ENCODE measurements around the gene CHODL.

The CHODL gene

GRCh38 chr21:18253221-18253620, 8.6 kb downstream of the CHODL start:
- CTCF ChIA-PET = interaction anchor here (1.3 kb wide), 1 partner anchor 212 kb away, joined by 3 read pairs; no protein-coding TSS in a partner anchor
- TF ChIP-seq TRIM28 (IDR thresholded peaks at IDR 0.05; ENCODE audit: borderline replicate concordance, low read length) = no peak
- no peak for TF ChIP-seq TCF7L2 (IDR thresholded peaks at IDR 0.05; ENCODE audit: borderline replicate concordance, low read depth, low read length)
- no peak for TF ChIP-seq ZNF174 (tag by site-specific recombination; IDR thresholded peaks at IDR 0.05)
- TF ChIP-seq KLF8 (tag by site-specific recombination; IDR thresholded peaks at IDR 0.05) = no peak
- TF ChIP-seq ZNF341 (tag by site-specific recombination; IDR thresholded peaks at IDR 0.05; ENCODE audit: low read depth) = no peak
- no peak for TF ChIP-seq ZNF248 (tag by site-specific recombination; IDR thresholded peaks at IDR 0.05)
- no peak for TF ChIP-seq ZNF112 (tag by site-specific recombination; IDR thresholded peaks at IDR 0.05)
- TF ChIP-seq KLF7 (tag by site-specific recombination; IDR thresholded peaks at IDR 0.05; ENCODE audit: borderline replicate concordance) = no peak
- TF ChIP-seq ZSCAN18 (tag by site-specific recombination; IDR thresholded peaks at IDR 0.05) = no peak
- TF ChIP-seq ZBTB44 (tag by site-specific recombination; IDR thresholded peaks at IDR 0.05) = no peak
- TF ChIP-seq ZNF10 (tag by site-specific recombination; IDR thresholded peaks at IDR 0.05) = no peak
- no peak for TF ChIP-seq ZNF518A (tag by site-specific recombination; conservative IDR thresholded peaks at IDR 0.05; ENCODE audit: low read depth)
- TF ChIP-seq OVOL3 (tag by site-specific recombination; IDR thresholded peaks at IDR 0.05) = no peak
- TF ChIP-seq ZNF37A (tag by site-specific recombination; IDR thresholded peaks at IDR 0.05) = no peak
- no peak for TF ChIP-seq ZBTB21 (tag by site-specific recombination; IDR thresholded peaks at IDR 0.05)
- no peak for TF ChIP-seq KLF1 (tag by site-specific recombination; IDR thresholded peaks at IDR 0.05)
- no peak for TF ChIP-seq ZNF530 (tag by site-specific recombination; IDR thresholded peaks at IDR 0.05; ENCODE audit: low read depth)
- TF ChIP-seq BCL11A (tag by site-specific recombination; IDR thresholded peaks at IDR 0.05; ENCODE audit: low read depth) = no peak
- TF ChIP-seq WT1 (tag by site-specific recombination; IDR thresholded peaks at IDR 0.05) = no peak
- no peak for TF ChIP-seq ZNF24 (tag by site-specific recombination; IDR thresholded peaks at IDR 0.05)

GRCh38 chr21:18253799-18254198, 9.2 kb downstream of the CHODL start:
- no peak for TF ChIP-seq PATZ1 (tag by site-specific recombination; IDR thresholded peaks at IDR 0.05)
- ChIA-PET CTCF (no interaction called here), POLR2A (no interaction called here)

More at GRCh38 chr21:18253221-18253620, 8.6 kb downstream of the CHODL start:
- Histone ChIP-seq H3K4me1 (ENCODE audit: control insufficient read depth, insufficient read depth, low read length) (no peaks in the 10 kb centered on the region), H3K4me3 (ENCODE audit: low read depth, low read length) (no peak overlapping the region), H3K36me3 (ENCODE audit: control insufficient read depth in 2 of 2, insufficient read depth in 1 of 2, low read length in 2 of 2) (no peaks in the 10 kb centered on the region), H3K27ac (ENCODE audit: extremely low read depth, low read depth, low read length) (no peak overlapping the region), H3K9me3 (ENCODE audit: control insufficient read depth, insufficient read depth, low read depth, low read length) (no peaks in the 10 kb centered on the region)
- POLR2A ChIA-PET = no interaction called here

More at GRCh38 chr21:18253799-18254198, 9.2 kb downstream of the CHODL start:
- Histone ChIP-seq H3K36me3 (ENCODE audit: control insufficient read depth in 2 of 2, insufficient read depth in 1 of 2, low read length in 2 of 2) (no peaks in the 10 kb centered on the region), H3K27ac (ENCODE audit: extremely low read depth, low read depth, low read length) (no peak overlapping the region), H3K9me3 (ENCODE audit: control insufficient read depth, insufficient read depth, low read depth, low read length) (no peaks in the 10 kb centered on the region), H3K4me3 (ENCODE audit: low read depth, low read length) (no peak overlapping the region), H3K4me1 (ENCODE audit: control insufficient read depth, insufficient read depth, low read length) (no peaks in the 10 kb centered on the region)

All from HEK293 (cell line).